ENCODE data around the gene USP1. TPM values are rescaled to one million over a fixed set of nuclear protein-coding genes. Genes with fewer than 3 reads are reported as not detected.

The USP1 gene
- total RNA-seq, 1 experiment from 2014 or later = 75.2 TPM

DNA sequence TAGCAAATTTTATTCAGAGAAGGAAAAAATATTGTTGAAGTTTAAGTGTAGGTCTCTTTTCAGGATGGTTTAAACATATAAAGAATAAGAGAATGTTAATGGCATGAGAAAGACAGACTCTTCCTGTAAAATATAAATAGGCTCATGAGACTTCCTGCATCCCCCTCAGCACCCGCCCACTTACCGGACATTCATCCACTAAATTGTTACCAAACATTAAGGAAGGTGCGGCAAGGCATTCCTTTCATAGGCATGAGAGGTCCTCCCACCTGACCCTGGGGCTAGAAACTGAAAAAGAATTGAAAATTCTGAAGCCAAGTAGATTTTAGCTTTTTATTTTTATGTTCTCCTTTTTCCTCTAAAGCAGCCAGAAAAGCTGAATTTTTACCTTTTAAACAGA lies 10.6 kb upstream of the USP1 start:
- no peak for DNase-seq (ENCODE audit: extremely low read depth, low read depth)

DNA sequence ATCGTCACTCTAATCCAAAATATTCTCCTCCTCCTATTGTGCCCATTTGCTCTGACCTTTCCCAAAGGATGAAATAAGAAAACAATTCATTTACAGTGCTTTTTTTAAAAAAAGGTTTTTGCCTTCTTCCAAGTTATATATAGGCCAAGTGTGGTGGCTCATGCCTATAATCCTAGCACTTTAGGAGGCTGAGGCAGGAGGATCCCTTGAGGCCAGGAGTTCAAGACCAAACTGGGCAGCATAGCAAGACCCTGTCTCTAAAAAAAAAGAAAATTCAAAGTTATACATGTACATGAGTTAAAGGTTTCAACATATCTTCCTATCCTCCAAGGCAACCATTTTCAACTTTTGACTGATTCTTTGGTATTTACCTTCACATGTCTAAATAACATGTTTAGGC lies 10.1 kb upstream of the USP1 start:
- no peak for DNase-seq (ENCODE audit: extremely low read depth, low read depth)

DNA sequence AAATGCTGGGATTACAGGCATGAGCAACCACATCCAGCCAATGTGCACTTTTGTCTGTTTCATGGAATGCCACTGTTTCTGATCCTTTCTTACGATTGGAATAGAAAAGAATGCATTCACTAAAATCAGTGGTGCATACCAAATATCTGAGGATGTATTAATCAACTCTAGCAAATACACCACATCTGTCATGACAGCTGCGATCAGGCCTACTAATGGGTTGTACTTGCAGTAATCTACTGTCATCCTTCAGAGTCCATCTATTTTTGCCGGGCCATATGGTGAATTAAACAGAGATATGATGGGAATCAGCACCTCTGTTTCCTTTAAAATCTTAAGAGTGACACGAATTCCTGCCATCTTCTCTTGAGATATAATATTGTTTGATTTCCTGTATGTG lies 8.5 kb upstream of the USP1 start:
- no peak for DNase-seq (ENCODE audit: extremely low read depth, low read depth)

DNA sequence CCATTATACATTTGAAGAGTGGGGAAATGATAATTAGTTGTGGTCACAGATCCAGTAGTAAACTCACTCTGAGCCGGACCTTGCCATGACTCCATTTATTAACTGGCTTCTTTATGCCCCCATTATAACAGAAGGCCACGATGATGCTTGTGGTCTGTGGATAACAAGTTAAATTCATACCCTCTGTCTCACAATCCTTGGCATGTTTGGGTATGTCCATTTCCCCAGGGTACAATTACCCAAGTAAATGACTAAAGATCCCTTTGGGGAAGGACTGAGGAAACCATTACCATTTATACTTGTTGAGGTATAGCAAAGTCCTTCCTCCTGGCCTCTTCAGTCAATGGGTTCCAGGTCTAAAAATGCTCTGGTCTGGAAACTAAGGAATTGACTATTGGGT lies 7.3 kb upstream of the USP1 start:
- no peak for DNase-seq (ENCODE audit: extremely low read depth, low read depth)

DNA sequence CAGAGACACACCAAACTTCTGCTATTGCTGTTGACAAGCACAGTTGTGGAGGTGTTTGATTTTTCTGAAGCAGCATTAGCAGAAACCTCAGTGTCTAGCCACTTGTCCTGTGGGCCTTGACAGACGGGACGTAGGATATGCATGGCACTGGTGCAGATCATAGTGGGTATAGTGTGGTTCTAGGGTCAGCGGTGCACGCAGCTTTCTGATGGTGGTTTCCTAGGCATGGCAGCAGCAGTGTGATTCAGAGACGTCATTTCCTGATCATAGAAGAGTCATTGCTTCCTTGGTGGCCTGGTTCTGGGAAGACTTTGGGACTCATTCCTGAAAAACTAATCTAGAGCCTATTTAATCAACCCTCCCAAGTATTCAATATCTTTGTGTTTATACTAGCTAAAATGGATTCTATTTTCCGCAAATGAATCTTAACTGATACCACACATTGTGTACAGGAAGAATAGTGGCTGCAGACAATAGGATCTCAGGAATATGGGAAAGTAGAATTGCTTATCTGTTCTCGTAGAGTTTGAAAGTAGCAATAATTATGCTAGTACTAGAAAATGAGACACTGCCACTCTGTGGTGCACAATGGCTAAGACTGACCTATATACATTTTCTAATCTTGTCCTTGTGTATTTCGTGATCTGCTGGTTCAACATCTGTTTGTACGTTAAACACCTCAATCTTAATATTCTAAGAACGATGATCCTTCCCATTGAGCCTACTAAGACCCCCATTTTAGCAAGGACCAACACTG lies 2.8 kb upstream of the USP1 start:
- DNase-seq (ENCODE audit: extremely low read depth, low read depth) = no peak

DNA sequence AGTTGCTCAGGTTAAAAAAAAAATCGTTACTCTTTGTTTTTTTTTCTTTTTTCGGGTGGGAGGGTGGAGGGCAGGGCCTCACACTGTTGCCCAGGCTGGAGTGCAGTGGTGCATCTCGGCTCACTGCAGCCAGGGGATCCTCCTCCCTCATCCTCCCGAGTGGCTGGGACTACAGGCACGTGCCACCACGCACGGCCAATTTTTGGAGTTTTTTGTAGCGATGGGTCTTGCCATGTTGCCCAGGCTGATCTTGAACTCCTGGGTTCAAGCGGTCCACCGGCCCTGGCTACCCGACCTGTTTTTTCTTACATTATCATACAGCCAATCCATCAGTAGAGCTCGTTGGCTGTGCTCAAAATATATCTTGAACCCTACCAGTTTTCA lies 2.2 kb upstream of the USP1 start:
- no peak for DNase-seq (ENCODE audit: extremely low read depth, low read depth)

DNA sequence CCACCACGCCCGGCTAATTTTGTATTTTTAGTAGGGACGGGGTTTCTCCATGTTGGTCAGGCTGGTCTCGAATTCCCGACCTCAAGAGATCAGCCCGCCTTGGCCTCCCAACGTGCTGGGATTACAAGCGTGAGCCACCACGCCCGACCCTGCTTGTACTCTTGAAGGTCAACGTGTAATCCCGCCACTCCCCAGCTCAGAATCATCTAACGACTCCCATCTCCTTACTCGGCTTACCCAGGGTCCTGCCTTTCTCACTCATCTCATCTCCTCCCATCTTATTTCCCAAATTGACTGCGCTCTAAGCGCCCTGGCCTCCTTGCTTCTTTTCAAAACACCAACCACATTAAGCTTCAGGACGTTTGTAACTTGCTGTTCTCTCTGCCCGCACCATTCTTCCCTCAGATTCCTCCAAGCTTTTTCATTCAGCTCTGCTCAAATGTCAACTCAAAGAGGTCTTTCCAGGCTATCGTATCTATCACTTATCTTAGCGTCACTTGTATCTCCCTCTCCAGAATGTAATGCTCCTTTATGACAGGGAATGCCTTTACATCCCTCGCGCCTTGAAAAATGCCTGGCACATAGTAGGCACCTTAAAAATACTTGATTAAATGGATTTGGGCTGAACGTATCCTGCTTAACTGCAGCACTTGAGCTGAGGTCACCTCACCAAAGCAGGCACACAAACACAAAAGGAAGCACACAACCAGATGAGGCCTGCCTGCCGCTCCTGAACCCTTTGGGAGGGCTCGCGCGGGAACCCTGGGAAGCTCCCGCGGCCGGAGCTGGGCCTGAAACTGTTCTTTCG lies 1.4 kb upstream of the USP1 start:
- DNase-seq (ENCODE audit: extremely low read depth, low read depth) = no peak

DNA sequence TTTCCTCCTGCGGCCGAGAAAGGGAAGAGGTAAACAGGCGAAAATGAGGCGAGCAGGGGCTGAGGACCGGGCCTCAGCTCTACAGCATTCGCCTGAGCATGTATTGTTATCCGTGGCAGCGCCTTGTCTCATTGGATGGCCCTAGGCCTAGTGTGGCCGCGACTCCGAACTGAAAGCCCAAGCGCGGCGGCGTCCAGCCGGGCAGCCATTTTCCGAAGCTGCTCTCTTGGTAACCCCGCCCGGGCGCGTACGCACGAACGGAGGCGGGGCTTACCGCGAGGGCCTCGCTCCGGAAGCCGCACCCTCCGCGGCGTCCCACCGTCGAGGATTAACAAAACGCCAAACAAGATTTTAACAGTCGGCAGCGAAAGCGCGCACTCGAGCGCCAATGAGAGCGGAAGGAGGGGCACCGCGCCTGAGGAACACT lies 797 bp upstream of the USP1 start:
- DNase-seq (ENCODE audit: extremely low read depth, low read depth) = no peak

DNA sequence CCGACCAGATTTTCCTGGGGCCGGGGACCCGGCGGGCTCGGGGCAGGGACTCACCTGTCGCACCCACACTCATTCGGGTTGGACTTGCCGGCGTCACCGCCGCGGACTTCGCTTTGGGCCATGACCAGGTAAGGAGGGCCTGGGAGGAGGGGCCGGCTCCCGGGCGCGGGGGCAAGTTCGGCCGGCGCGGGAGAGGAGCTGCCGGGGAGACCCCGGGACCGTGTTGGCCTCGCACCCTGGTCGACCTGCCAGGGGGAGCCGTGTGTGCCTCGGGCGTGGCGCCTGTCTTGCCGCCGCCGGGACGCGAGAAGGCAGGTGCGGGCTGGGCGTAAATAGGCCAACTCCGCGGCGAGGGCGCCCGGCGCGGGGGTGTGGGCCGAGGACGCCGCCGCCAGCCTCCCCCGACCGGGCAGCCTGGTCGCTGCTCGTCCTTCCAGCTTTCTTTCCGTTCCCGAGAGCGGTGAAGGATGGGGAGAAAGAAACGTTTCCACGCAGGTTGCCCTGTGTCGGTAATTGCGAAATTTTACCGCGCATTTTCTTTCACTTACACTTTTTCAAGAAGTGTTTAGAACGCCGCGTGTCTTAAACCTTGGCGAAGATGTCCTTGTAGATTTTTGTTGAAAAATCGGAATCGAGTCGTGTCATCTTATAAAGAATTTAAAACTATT lies 558 bp downstream of the USP1 start:
- DNase-seq (ENCODE audit: extremely low read depth, low read depth) = no peak

DNA sequence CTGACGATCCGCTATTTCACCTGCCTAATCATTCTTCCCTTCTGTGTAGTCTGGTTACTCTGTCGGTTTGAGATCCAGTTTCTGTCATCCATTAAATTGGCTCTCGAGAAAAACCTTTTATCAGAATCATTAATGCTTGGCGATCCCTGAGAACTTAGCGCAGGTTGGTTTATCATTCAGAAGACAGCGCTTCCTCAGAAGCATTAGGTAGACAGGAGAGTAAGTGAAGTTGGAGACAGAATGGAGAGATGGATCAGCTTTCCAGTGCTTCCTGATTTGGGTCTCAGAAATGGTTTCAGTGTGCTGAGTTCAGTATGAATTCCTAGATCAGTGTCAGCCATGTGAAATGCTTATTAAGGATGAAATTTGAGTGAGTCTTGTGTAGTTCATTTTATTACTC lies 1.3 kb downstream of the USP1 start:
- no peak for DNase-seq (ENCODE audit: extremely low read depth, low read depth)

DNA sequence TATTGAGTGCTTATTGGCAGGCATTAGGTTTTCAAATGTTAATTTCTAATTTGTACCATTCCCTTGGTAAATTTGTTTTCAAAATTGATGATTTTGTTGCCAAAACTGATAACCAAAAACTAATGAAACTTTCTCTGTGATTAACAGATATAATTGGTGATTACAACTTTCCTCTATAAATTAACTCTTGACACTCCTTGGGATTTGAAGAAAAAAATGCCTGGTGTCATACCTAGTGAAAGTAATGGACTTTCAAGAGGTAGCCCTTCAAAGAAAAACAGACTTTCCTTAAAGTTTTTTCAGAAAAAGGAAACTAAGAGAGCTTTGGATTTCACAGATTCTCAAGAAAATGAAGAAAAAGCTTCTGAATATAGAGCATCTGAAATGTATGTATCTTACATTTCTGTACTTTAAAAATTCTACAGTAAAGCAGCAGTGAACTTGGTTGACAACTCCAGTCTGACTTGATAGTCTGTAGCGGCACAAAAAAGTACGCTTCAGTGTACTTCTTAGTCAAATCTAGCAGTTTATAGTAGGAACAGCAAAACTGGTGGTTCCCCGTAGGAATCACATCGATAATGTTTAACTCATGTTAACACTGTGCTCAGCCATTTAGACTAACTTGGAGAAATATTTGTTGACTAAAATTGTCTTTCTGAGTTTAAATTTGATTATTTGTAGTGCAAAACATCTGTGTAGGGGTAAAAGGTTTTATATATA lies 3.0 kb downstream of the USP1 start:
- DNase-seq (ENCODE audit: extremely low read depth, low read depth) = no peak

DNA sequence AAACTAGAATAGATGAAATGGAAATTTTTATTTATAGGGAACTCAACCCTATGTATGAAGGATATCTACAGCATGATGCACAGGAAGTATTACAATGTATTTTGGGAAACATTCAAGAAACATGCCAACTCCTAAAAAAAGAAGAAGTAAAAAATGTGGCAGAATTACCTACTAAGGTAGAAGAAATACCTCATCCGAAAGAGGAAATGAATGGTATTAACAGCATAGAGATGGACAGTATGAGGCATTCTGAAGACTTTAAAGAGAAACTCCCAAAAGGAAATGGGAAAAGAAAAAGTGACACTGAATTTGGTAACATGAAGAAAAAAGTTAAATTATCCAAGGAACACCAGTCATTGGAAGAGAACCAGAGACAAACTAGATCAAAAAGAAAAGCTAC lies 7.9 kb downstream of the USP1 start:
- DNase-seq (ENCODE audit: extremely low read depth, low read depth) = no peak

DNA sequence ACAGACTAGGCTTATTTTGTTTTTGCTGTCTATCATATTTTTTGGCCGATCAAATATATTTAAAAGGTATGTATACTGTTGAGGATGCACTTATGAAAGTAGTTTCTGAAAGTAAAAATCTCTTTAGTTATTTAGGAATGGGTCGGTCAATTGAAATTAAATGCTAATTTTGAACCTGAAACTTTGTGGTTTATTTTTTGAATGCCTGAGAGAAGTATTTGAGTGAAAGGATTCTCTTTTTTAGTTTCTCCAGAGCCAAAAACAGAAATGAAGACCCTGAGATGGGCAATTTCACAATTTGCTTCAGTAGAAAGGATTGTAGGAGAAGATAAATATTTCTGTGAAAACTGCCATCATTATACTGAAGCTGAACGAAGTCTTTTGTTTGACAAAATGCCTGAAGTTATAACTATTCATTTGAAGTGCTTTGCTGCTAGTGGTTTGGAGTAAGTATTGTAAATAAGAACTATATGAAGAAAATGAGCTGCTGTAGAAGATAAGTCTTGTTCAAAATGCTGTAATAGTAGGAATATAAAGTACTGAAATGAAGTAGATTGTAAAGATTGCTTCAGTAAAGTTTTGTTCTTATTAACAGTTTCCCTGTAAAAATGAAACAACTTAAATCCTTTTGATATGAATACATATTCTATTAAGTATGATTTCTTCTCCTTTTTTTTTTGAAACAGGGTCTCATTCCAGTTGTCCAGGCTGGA lies 11.5 kb downstream of the USP1 start:
- DNase-seq (ENCODE audit: extremely low read depth, low read depth) = no peak

DNA sequence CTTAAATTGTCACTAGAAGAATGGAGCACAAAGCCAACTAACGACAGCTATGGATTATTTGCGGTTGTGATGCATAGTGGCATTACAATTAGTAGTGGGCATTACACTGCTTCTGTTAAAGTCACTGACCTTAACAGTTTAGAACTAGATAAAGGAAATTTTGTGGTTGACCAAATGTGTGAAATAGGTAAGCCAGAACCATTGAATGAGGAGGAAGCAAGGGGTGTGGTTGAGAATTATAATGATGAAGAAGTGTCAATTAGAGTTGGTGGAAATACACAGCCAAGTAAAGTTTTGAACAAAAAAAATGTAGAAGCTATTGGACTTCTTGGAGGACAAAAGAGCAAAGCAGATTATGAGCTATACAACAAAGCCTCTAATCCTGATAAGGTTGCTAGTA lies 13.5 kb downstream of the USP1 start:
- DNase-seq (ENCODE audit: extremely low read depth, low read depth) = no peak

DNA sequence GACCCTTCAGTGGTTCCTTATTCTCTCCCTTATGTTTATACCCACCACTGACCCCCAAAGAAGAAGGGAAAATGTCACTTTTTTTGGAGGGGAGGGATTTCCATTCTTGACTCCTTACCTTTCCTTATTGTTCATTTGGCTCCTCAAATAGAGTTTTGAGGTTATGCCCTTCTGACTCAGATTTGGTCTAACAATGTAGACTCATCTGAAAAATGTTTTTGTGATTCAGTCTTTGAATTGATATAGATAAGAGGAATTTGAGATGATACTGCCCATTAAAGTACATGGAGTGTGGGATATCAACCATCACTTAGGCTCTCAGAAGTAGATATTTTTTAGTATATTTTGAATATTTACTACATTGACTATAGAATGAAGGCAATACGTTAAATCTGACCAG lies 16.1 kb downstream of the USP1 start:
- no peak for DNase-seq (ENCODE audit: extremely low read depth, low read depth)

DNA sequence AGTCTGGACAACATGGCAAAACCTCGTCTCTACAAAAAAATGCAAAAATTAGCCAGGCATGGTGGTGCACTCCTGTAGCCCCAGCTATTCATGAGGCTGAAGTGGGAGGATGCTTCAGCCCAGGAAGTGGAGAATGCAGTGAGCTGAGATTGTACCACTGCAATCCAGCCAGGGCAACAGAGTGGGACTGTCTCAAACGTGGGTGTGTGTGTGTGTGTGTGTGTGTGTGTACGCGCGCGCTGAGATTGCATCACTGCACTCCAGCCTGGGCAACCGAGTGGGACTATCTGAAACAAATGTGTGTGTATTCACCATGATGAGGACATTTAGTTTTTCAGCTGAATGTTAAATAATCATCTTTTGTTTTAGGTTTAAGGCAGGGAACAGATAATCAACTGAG lies 21.1 kb downstream of the USP1 start:
- no peak for DNase-seq (ENCODE audit: extremely low read depth, low read depth)

DNA sequence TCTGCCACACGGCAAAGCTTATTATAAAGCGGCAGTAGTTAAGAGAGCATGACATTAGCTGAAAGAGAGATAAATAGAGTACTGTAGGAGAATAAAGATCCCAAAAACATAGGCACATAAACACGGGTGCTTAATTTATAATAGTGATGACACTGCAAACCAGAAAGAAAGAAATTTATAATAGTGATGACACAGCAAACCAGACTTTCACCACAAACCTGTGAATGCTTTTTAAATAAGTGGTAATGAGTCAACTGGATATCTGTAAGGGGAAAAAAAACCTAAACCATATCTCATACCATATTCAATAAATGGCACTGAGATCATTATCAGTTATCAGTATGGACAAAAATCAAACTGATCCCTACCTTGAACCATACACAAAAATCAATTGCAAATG lies 25.5 kb downstream of the USP1 start:
- DNase-seq (ENCODE audit: extremely low read depth, low read depth) = no peak

DNA sequence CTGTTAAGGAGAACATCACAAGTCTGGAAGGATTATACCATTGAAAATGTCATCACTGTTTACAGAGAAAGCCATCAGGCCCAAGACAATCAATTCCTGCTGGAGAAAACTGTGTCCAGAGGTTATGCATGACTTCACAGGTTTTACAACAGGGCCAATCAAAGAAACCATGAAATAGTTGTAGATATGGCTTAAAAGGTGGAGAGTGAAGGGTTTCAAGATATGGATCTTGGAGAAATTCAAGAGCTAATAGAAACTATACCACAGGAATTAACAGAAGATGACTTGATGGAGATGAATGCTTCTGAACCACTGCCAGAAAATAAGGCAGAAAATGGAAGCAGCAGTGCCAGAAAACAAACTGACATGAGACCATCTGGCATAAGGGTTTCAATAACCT lies 30.2 kb downstream of the USP1 start:
- no peak for DNase-seq (ENCODE audit: extremely low read depth, low read depth)

DNA sequence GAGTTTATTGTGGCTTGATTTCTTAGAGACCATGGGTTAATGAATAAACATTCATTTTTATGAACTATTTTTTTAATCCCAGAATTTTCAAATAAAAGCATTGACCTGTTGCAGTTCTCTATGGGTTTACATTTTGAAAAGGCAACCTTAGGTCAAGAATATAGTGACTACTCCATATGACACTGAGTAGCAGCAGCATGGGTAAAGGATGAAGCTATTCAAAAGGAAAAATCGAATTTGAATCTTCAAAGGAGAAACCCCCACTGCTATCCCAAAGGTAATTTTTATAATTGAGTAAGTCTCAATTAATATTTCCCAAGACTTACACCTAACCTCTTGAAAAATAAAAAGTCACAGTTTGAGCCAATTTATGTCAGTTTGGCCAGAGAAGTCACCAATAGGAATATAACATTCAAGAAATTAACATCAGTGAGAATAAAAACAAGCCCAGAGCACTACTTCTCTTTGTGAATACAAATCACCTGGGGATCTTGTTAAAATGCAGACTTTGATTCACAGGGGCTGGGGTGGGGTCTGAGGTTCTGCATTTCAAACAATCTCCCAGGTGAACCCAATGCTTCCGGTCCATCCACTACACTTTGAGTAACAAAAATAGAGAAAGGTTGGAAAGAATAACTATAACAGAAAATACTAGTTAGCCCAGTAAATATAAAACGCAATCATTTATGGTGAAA lies 39.8 kb downstream of the USP1 start:
- DNase-seq (ENCODE audit: extremely low read depth, low read depth) = no peak

DNA sequence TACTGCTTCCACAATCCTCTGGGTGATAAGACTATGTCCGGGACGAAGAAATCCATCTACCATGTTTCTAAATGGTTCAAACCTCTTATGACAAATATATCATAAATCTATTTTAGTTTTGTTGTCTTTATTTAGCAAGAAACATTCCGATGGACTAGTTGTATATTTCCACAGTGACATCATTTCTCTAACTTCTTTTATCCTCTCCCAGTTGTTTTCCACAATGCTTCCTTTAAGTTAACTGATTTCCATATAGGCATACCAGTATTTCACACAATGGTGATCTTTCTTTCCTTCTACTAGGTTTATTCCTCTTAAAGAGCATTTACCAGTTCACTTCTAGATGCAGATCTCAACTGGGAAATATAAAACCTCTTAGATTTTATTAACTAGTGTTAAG lies 44.8 kb downstream of the USP1 start:
- no peak for DNase-seq (ENCODE audit: extremely low read depth, low read depth)
